ENCODE measurements around the gene ANO9. TPM values are rescaled to one million over a fixed set of nuclear protein-coding genes. Genes with fewer than 3 reads are reported as not detected.

ANO9 gene
- total and polyA plus RNA-seq, 9 donors = 0.12 to 11.4 (median 0.77) TPM

GRCh38 chr11:477052-477715 is 35.4 kb upstream of the ANO9 start:
- intact Hi-C loops (cut with DNase I) = no loop called here
- no peaks in the 10 kb centered on the region for H3K36me3 ChIP-seq
- no peak for DNase-seq
- 54 to 68% (median 66%) methylated on average over 16 of the region's 16 CpGs for WGBS, 3 donors
- no peaks in the 10 kb centered on the region for H3K9me3 ChIP-seq
- H3K4me1 ChIP-seq (ENCODE audit: insufficient read depth) = no peaks in the 10 kb centered on the region
- TF ChIP-seq EP300 (IDR thresholded peaks at IDR 0.05) = no peak
- no peak for TF ChIP-seq CTCF (IDR thresholded peaks at IDR 0.05)
- no peak for TF ChIP-seq POLR2A (IDR thresholded peaks at IDR 0.05)
- no peaks in the 10 kb centered on the region for H3K27me3 ChIP-seq
- H3K4me3 ChIP-seq = no peak overlapping the region
- H3K27ac ChIP-seq = no peak overlapping the region

- WGBS, 3 donors = 90 to 95% (median 92%) methylated on average over 15 of the region's 15 CpGs
- no peaks in the 10 kb centered on the region for H3K36me3 ChIP-seq
Measured at GRCh38 chr11:476416-476815, 34.6 kb upstream of the ANO9 start.

GRCh38 chr11:475941-476340 is 34.1 kb upstream of the ANO9 start:
- H3K36me3 ChIP-seq = no peaks in the 10 kb centered on the region
- no peaks in the 10 kb centered on the region for H3K27me3 ChIP-seq
- no peak overlapping the region for H3K27ac ChIP-seq
- no peak for DNase-seq
- no peaks in the 10 kb centered on the region for H3K9me3 ChIP-seq
- H3K4me1 ChIP-seq (ENCODE audit: insufficient read depth) = no peaks in the 10 kb centered on the region
- H3K4me3 ChIP-seq = no peak overlapping the region
- TF ChIP-seq EP300 (IDR thresholded peaks at IDR 0.05) (no peak), CTCF (IDR thresholded peaks at IDR 0.05) (no peak), POLR2A (IDR thresholded peaks at IDR 0.05) (no peak)
- WGBS, 3 donors = 86 to 93% (median 89%) methylated on average over 7 to 9 of the region's 9 CpGs
- intact Hi-C loops (cut with DNase I) = no loop called here

More at GRCh38 chr11:476416-476815, 34.6 kb upstream of the ANO9 start:
- Histone ChIP-seq H3K9me3 (no peaks in the 10 kb centered on the region), H3K27me3 (no peaks in the 10 kb centered on the region), H3K4me1 (ENCODE audit: insufficient read depth) (no peaks in the 10 kb centered on the region), H3K4me3 (no peak overlapping the region), H3K27ac (no peak overlapping the region)
- DNase-seq = no peak
- no peak for TF ChIP-seq POLR2A (IDR thresholded peaks at IDR 0.05)
- TF ChIP-seq CTCF (IDR thresholded peaks at IDR 0.05) = no peak
- no peak for TF ChIP-seq EP300 (IDR thresholded peaks at IDR 0.05)
- intact Hi-C loops (cut with DNase I) = no loop called here

- H3K27me3 ChIP-seq = no peaks in the 10 kb centered on the region
- TF ChIP-seq CTCF (IDR thresholded peaks at IDR 0.05) (no peak), POLR2A (IDR thresholded peaks at IDR 0.05) (no peak), EP300 (IDR thresholded peaks at IDR 0.05) (no peak)
- WGBS, 3 donors = 91 to 97% (median 96%) methylated on average over 48 of the region's 48 CpGs
- no peaks in the 10 kb centered on the region for H3K36me3 ChIP-seq
- intact Hi-C loops (cut with DNase I) = no loop called here
- no peaks in the 10 kb centered on the region for H3K9me3 ChIP-seq
- DNase-seq = no peak
- no peak overlapping the region for H3K4me3 ChIP-seq
- no peak overlapping the region for H3K27ac ChIP-seq
- peaks cover 3% of the 10 kb centered on the region for H3K4me1 ChIP-seq (ENCODE audit: insufficient read depth)
Measured at GRCh38 chr11:474914-475506, 33.2 kb upstream of the ANO9 start.
